Endothelial cell of umbilical vein (primary cell): ENCODE data around the gene PAX2. TPM values are rescaled to one million over a fixed set of nuclear protein-coding genes. Genes with fewer than 3 reads are reported as not detected.
A peak's percentile ranks its signal among the peaks of the same experiment; 100 is the strongest.

ENCODE experiments used
- BruUV-seq: library from RNA; stranded (reverse); fragments of 400-500 nt; replicated peaks from 2 replicates; lab custom pipeline; 2021; lab: Mats Ljungman, UMichigan
- CTCF ChIA-PET: fragments of 300-600, 350-600 bp; sonication (Branson Sonifier 250); formaldehyde crosslinking; loops from one replicate; lab custom pipeline; 2021; ENCODE audit warnings: antibody characterized with exemption, inconsistent platforms; lab: Charles Lee
- POLR2A ChIA-PET: fragments of 300-600, 350-600 bp; sonication (Branson Sonifier 250); formaldehyde crosslinking; loops from one replicate; lab custom pipeline; 2021; ENCODE audit warnings: antibody characterized with exemption, inconsistent platforms; lab: Charles Lee
- DNase-seq: peaks from one replicate; pipeline ENCODE4 v3.0.0-alpha.2; 2011; ENCODE audit warnings: low read depth, low spot score
- FAIRE-seq: peaks from 2 replicates; lab custom pipeline; 2011; peaks lifted over from hg19 to GRCh38; lab: Jason Lieb, UNC
- H2AFZ ChIP-seq: 2 replicates; pipeline ENCODE4 v1.6.0; 2012; ENCODE audit warnings: low read depth, low read length, control low read depth, inconsistent platforms
- H3K27ac ChIP-seq: 2 replicates; pipeline ENCODE4 v1.5.1; 2011; ENCODE audit warnings: low read depth, mild to moderate bottlenecking, control low read depth, low read length, moderate library complexity; ENCODE audit not compliant: insufficient read depth
- H3K27me3 ChIP-seq, 2 experiments: 2 replicates each; pipeline versions ENCODE4 v1.6.0 to v1.6.1; 2011; ENCODE audit warnings: low read length in 2 of 2, mixed read lengths in 1 of 2; ENCODE audit not compliant: control insufficient read depth in 2 of 2, insufficient read depth in 2 of 2
- H3K36me3 ChIP-seq, 2 experiments: 2 replicates in 1 of 2; 3 replicates in 1 of 2; pipeline ENCODE4 v1.5.1; 2011; ENCODE audit warnings: low read length in 2 of 2, mild to moderate bottlenecking in 1 of 2, moderate library complexity in 1 of 2; ENCODE audit not compliant: control insufficient read depth in 2 of 2, insufficient read depth in 2 of 2; ENCODE audit errors: extremely low read depth in 1 of 2
- H3K4me1 ChIP-seq: 3 replicates; pipeline ENCODE4 v1.5.1; 2011; ENCODE audit warnings: mild to moderate bottlenecking, low read length; ENCODE audit not compliant: control insufficient read depth, insufficient read depth; ENCODE audit errors: extremely low read depth
- H3K4me2 ChIP-seq: 2 replicates; pipeline ENCODE4 v1.6.1; 2011; ENCODE audit warnings: low read length, control low read depth, mixed read lengths; ENCODE audit not compliant: insufficient read depth
- H3K4me3 ChIP-seq, 3 experiments: fragments of 200-600 bp in 1 of 3; sonication (generic), shearing (Covaris generic) in 1 of 3; replicated peaks in 1 of 3; 2 replicates each; pipeline ENCODE4 v1.5.1; 2011 to 2016; ENCODE audit warnings: control low read depth in 3 of 3, low read length in 3 of 3, mild to moderate bottlenecking in 2 of 3, inconsistent platforms in 1 of 3, low read depth in 1 of 3, moderate library complexity in 1 of 3; ENCODE audit not compliant: insufficient read depth in 1 of 3
- H3K79me2 ChIP-seq: 2 replicates; pipeline ENCODE4 v1.6.0; 2012; ENCODE audit warnings: low read length, inconsistent platforms; ENCODE audit not compliant: control insufficient read depth, insufficient read depth
- H3K9ac ChIP-seq: replicated peaks from 2 replicates; pipeline ENCODE3; 2011; ENCODE audit warnings: low read length, control low read depth; ENCODE audit not compliant: insufficient read depth; ENCODE audit errors: extremely low read depth
- H3K9me1 ChIP-seq: replicated peaks from 3 replicates; pipeline ENCODE4 v1.6.0; 2011; ENCODE audit warnings: mild to moderate bottlenecking, low read length; ENCODE audit not compliant: control insufficient read depth, insufficient read depth; ENCODE audit errors: extremely low read depth
- H3K9me3 ChIP-seq: replicated peaks from 2 replicates; pipeline ENCODE4 v1.5.1; 2012; ENCODE audit warnings: low read length, inconsistent platforms; ENCODE audit not compliant: control insufficient read depth, insufficient read depth
- H4K20me1 ChIP-seq: replicated peaks from 2 replicates; pipeline ENCODE3; 2011; ENCODE audit warnings: mild to moderate bottlenecking, low read length; ENCODE audit not compliant: control insufficient read depth, insufficient read depth; ENCODE audit errors: extremely low read depth
- EZH2 ChIP-seq: IDR thresholded peaks from 2 replicates; pipeline ENCODE4 v1.6.1; 2012; ENCODE audit warnings: borderline replicate concordance, low read depth, mild to moderate bottlenecking, moderate library complexity, low read length, inconsistent platforms; ENCODE audit not compliant: severe bottlenecking
- FOS ChIP-seq: IDR thresholded peaks from 2 replicates; pipeline ENCODE4 v1.6.1; 2011; ENCODE audit warnings: mild to moderate bottlenecking, low read length, moderate library complexity, borderline replicate concordance; ENCODE audit not compliant: insufficient read depth
- MYC ChIP-seq: IDR thresholded peaks from one replicate; pipeline ENCODE4 v1.6.1; 2011; ENCODE audit warnings: mild to moderate bottlenecking, low read depth, low read length
- POLR2AphosphoS5 ChIP-seq: IDR thresholded peaks from 2 replicates; pipeline ENCODE4 v1.6.1; 2012; ENCODE audit warnings: low read depth, mild to moderate bottlenecking, control low read depth, low read length, moderate library complexity; ENCODE audit not compliant: insufficient read depth
- dilution Hi-C: fragments of 300-500 bp; cut with MboI; formaldehyde crosslinking; loops from one replicate; pipeline ENCODE4 v1.15.0; 2019; ENCODE audit warnings: low sequenced_read_pairs; ENCODE audit not compliant: extremely low pct_ligation_motif_present
- intact Hi-C: fragments of 100-400 bp; cut with micrococcal nuclease; formaldehyde crosslinking; loops from one replicate; pipeline ENCODE4 v1.10.0; 2022
- polyA plus RNA-seq, 4 experiments: library from polyadenylated mRNA; depleted of rRNA in 3 of 4; stranded (reverse) in 3 of 4; unstranded in 1 of 4; fragments of >200 nt; gene quantifications; 2 replicates each; pipeline versions ENCODE4 v1.2.1 to v1.2.3, GENCODE V29; 2011 to 2012; ENCODE audit warnings: missing spikeins in 1 of 4
- total RNA-seq: library from RNA; stranded (reverse); gene quantifications from 2 replicates; pipeline ENCODE4 v1.2.3, GENCODE V29; 2021

The PAX2 gene
- total and polyA plus RNA-seq, 2 donors (not counting 3 experiments of a cell fraction or from before 2014, with no cell fraction given) = not detected

GRCh38 chr10:100713049-100713858 is 32.1 kb upstream of the PAX2 start:
- intact Hi-C loops = no loop called here
- Histone ChIP-seq H4K20me1 (no peaks in the 10 kb centered on the region), H3K9me3 (no peaks in the 10 kb centered on the region), H3K9me1 (no peaks in the 10 kb centered on the region), H3K36me3 (no peaks in the 10 kb centered on the region), H3K9ac (no peak overlapping the region), H3K4me3 (no peak overlapping the region), H2AFZ (no peak overlapping the region), H3K27ac (no peak overlapping the region), H3K4me1 (no peaks in the 10 kb centered on the region), H3K27me3 (peaks cover 75 to 89% of the 10 kb centered on the region in 2 experiments), H3K79me2 (no peaks in the 10 kb centered on the region), H3K4me2 (no peak overlapping the region)
- POLR2A ChIA-PET = no interaction called here
- BruUV-seq = no TSS peak
- DNase-seq = no peak
- no peak for FAIRE-seq
- CTCF ChIA-PET = no interaction called here
- dilution Hi-C loops = no loop called here
- peak; percentile 60 for TF ChIP-seq EZH2
- TF ChIP-seq FOS = no peak

GRCh38 chr10:100713859-100714565 is 31.4 kb upstream of the PAX2 start:
- BruUV-seq = no TSS peak
- no peak for FAIRE-seq
- Histone ChIP-seq H3K9ac (no peak overlapping the region), H3K27ac (no peak overlapping the region), H3K4me2 (no peak overlapping the region), H2AFZ (no peak overlapping the region), H3K27me3 (peaks cover 78 to 92% of the 10 kb centered on the region in 2 experiments), H3K4me1 (no peaks in the 10 kb centered on the region), H3K4me3 (no peak overlapping the region), H3K36me3 (no peaks in the 10 kb centered on the region), H4K20me1 (no peaks in the 10 kb centered on the region), H3K9me3 (no peaks in the 10 kb centered on the region), H3K79me2 (no peaks in the 10 kb centered on the region), H3K9me1 (no peaks in the 10 kb centered on the region)
- TF ChIP-seq MYC (no peak), EZH2 (peak; percentile 28), POLR2AphosphoS5 (no peak)
- DNase-seq = no peak
- dilution Hi-C loops = no loop called here
- intact Hi-C loops = no loop called here
- ChIA-PET POLR2A (no interaction called here), CTCF (interaction anchor here (0.5 kb wide), 1 partner anchor 43 kb away, joined by 3 read pairs; no protein-coding TSS in a partner anchor)
